WTC11 (cell line): ENCODE data around the gene SRSF4.

Experiments used
- NFYB ChIP-seq: sonication (generic); formaldehyde crosslinking; conservative IDR thresholded peaks from 2 replicates; pipeline ENCODE4 v1.8.0; 2022; ENCODE audit warnings: low read depth, missing genetic modification reagents
- ZNF232 ChIP-seq: sonication (generic); formaldehyde crosslinking; IDR thresholded peaks from 2 replicates; pipeline ENCODE4 v1.8.0; 2022; ENCODE audit warnings: mild to moderate bottlenecking, missing genetic modification reagents
- TF ChIP-seq, protein P1 (sequence below): fragments of 200-600 bp; IDR thresholded peaks from 2 replicates; pipeline ENCODE4 v1.8.0; 2022; ENCODE audit warnings: antibody characterized with exemption

DNA sequence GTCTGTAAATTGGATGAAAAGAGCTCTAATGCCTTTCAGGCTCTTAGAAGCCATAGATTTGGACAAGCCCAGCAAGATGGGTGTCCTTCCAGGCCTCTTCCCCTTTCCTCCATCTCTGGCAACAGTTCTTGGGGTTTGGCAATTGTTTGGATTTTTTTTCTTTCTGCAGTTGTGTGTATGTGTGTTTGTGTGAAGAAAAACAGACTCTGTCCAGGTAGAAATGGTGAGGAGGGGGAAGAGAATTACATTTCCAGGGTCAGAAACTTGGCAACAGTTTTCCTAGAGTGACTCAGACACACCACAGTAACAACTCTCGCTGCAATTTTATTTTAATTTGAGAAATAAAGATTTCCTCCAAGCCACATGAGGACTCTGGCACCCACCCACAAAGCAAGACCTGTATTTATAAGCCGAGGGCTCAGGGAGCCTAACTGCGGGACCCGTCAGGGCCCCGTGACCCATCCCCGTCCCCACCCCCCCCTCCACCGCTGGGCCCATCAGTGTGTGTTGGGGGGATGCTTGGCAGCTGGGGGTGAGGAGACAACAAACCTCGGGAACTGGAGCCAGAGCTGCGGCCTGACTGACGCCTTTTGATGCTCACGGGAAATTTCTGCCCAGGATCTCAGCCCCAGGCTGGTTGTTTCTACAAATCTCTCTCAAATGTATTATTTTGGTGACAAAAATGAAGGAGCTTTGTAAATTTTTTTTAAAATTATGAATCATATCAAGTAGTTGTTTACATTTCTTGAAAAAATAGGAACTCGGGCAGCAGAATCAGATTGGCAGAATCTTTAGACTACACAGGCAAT, 62.4 kb downstream of the SRSF4 start:
- TF ChIP-seq ZNF232 (CRISPR knock-in tag) = no peak
- TF ChIP-seq, protein P1, sequence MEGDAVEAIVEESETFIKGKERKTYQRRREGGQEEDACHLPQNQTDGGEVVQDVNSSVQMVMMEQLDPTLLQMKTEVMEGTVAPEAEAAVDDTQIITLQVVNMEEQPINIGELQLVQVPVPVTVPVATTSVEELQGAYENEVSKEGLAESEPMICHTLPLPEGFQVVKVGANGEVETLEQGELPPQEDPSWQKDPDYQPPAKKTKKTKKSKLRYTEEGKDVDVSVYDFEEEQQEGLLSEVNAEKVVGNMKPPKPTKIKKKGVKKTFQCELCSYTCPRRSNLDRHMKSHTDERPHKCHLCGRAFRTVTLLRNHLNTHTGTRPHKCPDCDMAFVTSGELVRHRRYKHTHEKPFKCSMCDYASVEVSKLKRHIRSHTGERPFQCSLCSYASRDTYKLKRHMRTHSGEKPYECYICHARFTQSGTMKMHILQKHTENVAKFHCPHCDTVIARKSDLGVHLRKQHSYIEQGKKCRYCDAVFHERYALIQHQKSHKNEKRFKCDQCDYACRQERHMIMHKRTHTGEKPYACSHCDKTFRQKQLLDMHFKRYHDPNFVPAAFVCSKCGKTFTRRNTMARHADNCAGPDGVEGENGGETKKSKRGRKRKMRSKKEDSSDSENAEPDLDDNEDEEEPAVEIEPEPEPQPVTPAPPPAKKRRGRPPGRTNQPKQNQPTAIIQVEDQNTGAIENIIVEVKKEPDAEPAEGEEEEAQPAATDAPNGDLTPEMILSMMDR = no peak
- no peak for TF ChIP-seq NFYB (CRISPR knock-in tag)
